HG02759 (cell line): Measurements from ENCODE around the gene LAMB1.

Experiments used
- ATAC-seq: cut with Tn5 transposase; IDR thresholded peaks from one replicate; pipeline ENCODE4 v1.9.1; 2021; ENCODE audit warnings: mild to moderate bottlenecking, moderate library complexity; ENCODE audit not compliant: unreplicated experiment

The LAMB1 gene

GRCh38 chr7:108018668-108019067, 15.7 kb upstream of the LAMB1 start:
- ATAC-seq: no peak

GRCh38 chr7:108017776-108018151, 14.8 kb upstream of the LAMB1 start:
- no peak for ATAC-seq

- ATAC-seq: peak; percentile 73
Observed at GRCh38 chr7:108016841-108017775, 14.1 kb upstream of the LAMB1 start.

GRCh38 chr7:108015740-108016139, 12.8 kb upstream of the LAMB1 start:
- no peak for ATAC-seq

GRCh38 chr7:108014747-108015682, 12.1 kb upstream of the LAMB1 start:
- ATAC-seq: no peak

GRCh38 chr7:108014215-108014614, 11.3 kb upstream of the LAMB1 start:
- ATAC-seq: no peak

GRCh38 chr7:108012499-108013430, 9.8 kb upstream of the LAMB1 start:
- ATAC-seq: no peak

GRCh38 chr7:108010377-108010776, 7.4 kb upstream of the LAMB1 start:
- ATAC-seq: peak; percentile 68

- ATAC-seq: no peak
Observed at GRCh38 chr7:108009873-108010272, 6.9 kb upstream of the LAMB1 start.

GRCh38 chr7:108008827-108009226, 5.9 kb upstream of the LAMB1 start:
- ATAC-seq: no peak

GRCh38 chr7:108008240-108008639, 5.3 kb upstream of the LAMB1 start:
- no peak for ATAC-seq

GRCh38 chr7:108007762-108008161, 4.8 kb upstream of the LAMB1 start:
- no peak for ATAC-seq

- ATAC-seq: no peak
Observed at GRCh38 chr7:108007261-108007660, 4.3 kb upstream of the LAMB1 start.

GRCh38 chr7:108004220-108005142, 1.5 kb upstream of the LAMB1 start:
- ATAC-seq: peak; percentile 69

- no peak for ATAC-seq
Observed at GRCh38 chr7:108003599-108003935, 606 bp upstream of the LAMB1 start.

GRCh38 chr7:108001764-108002725, 916 bp downstream of the LAMB1 start:
- ATAC-seq: no peak

GRCh38 chr7:108000875-108001763, 1.8 kb downstream of the LAMB1 start:
- no peak for ATAC-seq
